Mesendoderm (in vitro differentiated cells): ENCODE data around the gene HAGH.

Source experiments
- DNase-seq: peaks from one replicate; pipeline ENCODE4 v3.0.0; 2013
- H2AK5ac ChIP-seq: 2 replicates; pipeline ENCODE4 v1.6.1; 2013; ENCODE audit warnings: low read length, inconsistent platforms
- H2BK120ac ChIP-seq: 2 replicates; pipeline ENCODE4 v1.6.1; 2013; ENCODE audit warnings: low read depth, mild to moderate bottlenecking, low read length, moderate library complexity, mixed read lengths
- H2BK15ac ChIP-seq: replicated peaks from 2 replicates; pipeline ENCODE4 v1.6.1; 2013; ENCODE audit warnings: low read depth, mild to moderate bottlenecking, moderate library complexity
- H2BK5ac ChIP-seq: 2 replicates; pipeline ENCODE4 v1.6.1; 2013; ENCODE audit warnings: low read length, inconsistent platforms
- H3K18ac ChIP-seq: 2 replicates; pipeline ENCODE4 v1.6.1; 2013; ENCODE audit warnings: mild to moderate bottlenecking, low read length, mixed read lengths
- H3K23ac ChIP-seq: one replicate; pipeline ENCODE4 v1.6.1; 2013; ENCODE audit warnings: low read length
- H3K27ac ChIP-seq: 2 replicates; pipeline ENCODE4 v1.5.1; 2013; ENCODE audit warnings: low read depth, mild to moderate bottlenecking, inconsistent platforms, low read length, moderate library complexity
- H3K27me3 ChIP-seq: 2 replicates; pipeline ENCODE4 v1.6.1; 2013; ENCODE audit warnings: low read length, control low read depth, mild to moderate bottlenecking, inconsistent platforms; ENCODE audit not compliant: insufficient read depth, poor library complexity
- H3K36me3 ChIP-seq: 2 replicates; pipeline ENCODE4 v1.6.1; 2013; ENCODE audit warnings: low read length, inconsistent platforms; ENCODE audit not compliant: control insufficient read depth, insufficient read depth
- H3K4ac ChIP-seq: one replicate; pipeline ENCODE4 v1.6.1; 2013; ENCODE audit warnings: low read depth, mild to moderate bottlenecking, low read length, moderate library complexity
- H3K4me1 ChIP-seq: 2 replicates; pipeline ENCODE4 v1.6.1; 2013; ENCODE audit warnings: low read depth, low read length, inconsistent platforms; ENCODE audit not compliant: control insufficient read depth
- H3K4me2 ChIP-seq: 2 replicates; pipeline ENCODE4 v1.6.1; 2013; ENCODE audit warnings: low read length
- H3K4me3 ChIP-seq: 2 replicates; pipeline ENCODE4 v1.5.1; 2013; ENCODE audit warnings: mild to moderate bottlenecking, low read length
- H3K56ac ChIP-seq: one replicate; pipeline ENCODE4 v1.6.1; 2013; ENCODE audit warnings: low read length
- H3K79me1 ChIP-seq: 2 replicates; pipeline ENCODE4 v1.6.1; 2013; ENCODE audit warnings: low read length, inconsistent platforms
- H3K79me2 ChIP-seq: 2 replicates; pipeline ENCODE4 v1.6.1; 2013; ENCODE audit warnings: mild to moderate bottlenecking, low read length; ENCODE audit not compliant: control insufficient read depth, insufficient read depth
- H3K9ac ChIP-seq: 2 replicates; pipeline ENCODE4 v1.6.1; 2013; ENCODE audit warnings: low read length, inconsistent platforms
- H4K5ac ChIP-seq: one replicate; pipeline ENCODE4 v1.6.1; 2013; ENCODE audit warnings: low read length
- H4K8ac ChIP-seq: one replicate; pipeline ENCODE4 v1.6.1; 2013; ENCODE audit warnings: low read depth, mild to moderate bottlenecking, control low read depth, low read length, moderate library complexity
- WGBS: extraction: QIAGEN DNeasy Blood & Tissue Kit; methylation state at CpG from one replicate; pipeline ENCODE4 v1.1.7; 2013; ENCODE audit warnings: low lambda C conversion rate, missing lambda C conversion rate; ENCODE audit not compliant: insufficient coverage; ENCODE audit errors: extremely low coverage; 5-methylcytosine and 5-hydroxymethylcytosine counted together

HAGH gene

GRCh38 chr16:1786242-1787055, 40.2 kb downstream of the HAGH start:
- Histone ChIP-seq H3K23ac (no peak overlapping the region), H3K4me1 (no peaks in the 10 kb centered on the region), H3K56ac (no peak overlapping the region), H2AK5ac (no peak overlapping the region), H4K8ac (no peak overlapping the region), H2BK5ac (no peak overlapping the region), H2BK120ac (no peak overlapping the region), H3K79me2 (peaks cover 22% of the 10 kb centered on the region), H3K9ac (no peak overlapping the region), H3K18ac (no peak overlapping the region), H2BK15ac (no peak overlapping the region), H3K36me3 (peaks cover 2% of the 10 kb centered on the region), H4K5ac (no peak overlapping the region), H3K4me2 (no peak overlapping the region), H3K27me3 (no peaks in the 10 kb centered on the region), H3K4me3 (no peak overlapping the region), H3K4ac (no peak overlapping the region), H3K79me1 (peaks cover 13% of the 10 kb centered on the region), H3K27ac (no peak overlapping the region)
- DNase-seq: no peak
- no CpG with 5 or more reads among the region's 51 CpGs for WGBS

- H3K4me2 ChIP-seq: no peak overlapping the region
- no peak overlapping the region for H2AK5ac ChIP-seq
- no peaks in the 10 kb centered on the region for H3K27me3 ChIP-seq
- no peak overlapping the region for H2BK120ac ChIP-seq
- no peak overlapping the region for H2BK5ac ChIP-seq
- peaks cover 13% of the 10 kb centered on the region for H3K79me1 ChIP-seq
- no peak for DNase-seq
- H2BK15ac ChIP-seq: no peak overlapping the region
- no peak overlapping the region for H4K8ac ChIP-seq
- no CpG with 5 or more reads among the region's 14 CpGs for WGBS
- no peak overlapping the region for H4K5ac ChIP-seq
- no peak overlapping the region for H3K18ac ChIP-seq
- H3K36me3 ChIP-seq: peaks cover 2% of the 10 kb centered on the region
- H3K9ac ChIP-seq: no peak overlapping the region
- no peaks in the 10 kb centered on the region for H3K4me1 ChIP-seq
- no peak overlapping the region for H3K27ac ChIP-seq
- no peak overlapping the region for H3K56ac ChIP-seq
- peaks cover 22% of the 10 kb centered on the region for H3K79me2 ChIP-seq
- no peak overlapping the region for H3K4ac ChIP-seq
- H3K23ac ChIP-seq: no peak overlapping the region
- no peak overlapping the region for H3K4me3 ChIP-seq
Observed at GRCh38 chr16:1785846-1786170, 40.8 kb downstream of the HAGH start.

- no peaks in the 10 kb centered on the region for H3K27me3 ChIP-seq
- H2AK5ac ChIP-seq: no peak overlapping the region
- H2BK120ac ChIP-seq: no peak overlapping the region
- H3K4me2 ChIP-seq: no peak overlapping the region
- no peak overlapping the region for H3K18ac ChIP-seq
- H3K79me1 ChIP-seq: peaks cover 13% of the 10 kb centered on the region
- H2BK15ac ChIP-seq: no peak overlapping the region
- no CpG with 5 or more reads among the region's 26 CpGs for WGBS
- H3K79me2 ChIP-seq: peaks cover 22% of the 10 kb centered on the region
- no peak overlapping the region for H3K27ac ChIP-seq
- H2BK5ac ChIP-seq: no peak overlapping the region
- H4K5ac ChIP-seq: no peak overlapping the region
- no peak overlapping the region for H4K8ac ChIP-seq
- no peak overlapping the region for H3K4me3 ChIP-seq
- no peak overlapping the region for H3K56ac ChIP-seq
- no peaks in the 10 kb centered on the region for H3K4me1 ChIP-seq
- no peak for DNase-seq
- no peak overlapping the region for H3K4ac ChIP-seq
- H3K23ac ChIP-seq: no peak overlapping the region
- H3K9ac ChIP-seq: no peak overlapping the region
- peaks cover 2% of the 10 kb centered on the region for H3K36me3 ChIP-seq
Observed at GRCh38 chr16:1784977-1785845, 41.4 kb downstream of the HAGH start.

- Histone ChIP-seq H3K4ac (peak within 1 kb of the TSS; percentile 19), H2BK15ac (no peak within 1 kb of the TSS)
Observed at GRCh38 chr16:1782408-1783264, 44.0 kb downstream of the HAGH start, which contains the start of the genes NUBP2 and SPSB3. Gene NUBP2, plus strand, starts transcription at chr16:1782960. Its CDS starts 61 bp downstream, at chr16:1783021. Gene SPSB3, minus strand, starts transcription at chr16:1782571. Its CDS starts 1,088 bp downstream, at chr16:1781483.

GRCh38 chr16:1781758-1782407, 44.7 kb downstream of the HAGH start:
- Histone ChIP-seq H2AK5ac (no peak overlapping the region), H3K4me3 (peak overlapping the region; percentile 73), H3K4me1 (no peaks in the 10 kb centered on the region), H3K18ac (no peak overlapping the region), H3K79me1 (peaks cover 10% of the 10 kb centered on the region), H3K79me2 (peaks cover 20% of the 10 kb centered on the region), H2BK5ac (no peak overlapping the region), H3K36me3 (no peaks in the 10 kb centered on the region), H3K27ac (no peak overlapping the region), H3K4ac (peak overlapping the region; percentile 19), H3K27me3 (no peaks in the 10 kb centered on the region), H2BK120ac (no peak overlapping the region), H3K9ac (peak overlapping the region; percentile 81), H3K23ac (no peak overlapping the region), H4K8ac (no peak overlapping the region), H2BK15ac (no peak overlapping the region), H4K5ac (no peak overlapping the region), H3K4me2 (peak overlapping the region; percentile 88), H3K56ac (peak overlapping the region; percentile 88)
- no CpG with 5 or more reads among the region's 70 CpGs for WGBS
- peak; percentile 55 for DNase-seq

More at GRCh38 chr16:1782408-1783264, 44.0 kb downstream of the HAGH start, which contains the start of the genes NUBP2 and SPSB3:
- H3K79me2 ChIP-seq: peaks cover 22% of the 10 kb centered on the region
- H3K4me1 ChIP-seq: no peaks in the 10 kb centered on the region
- no peak within 1 kb of the TSS for H2BK120ac ChIP-seq
- H3K79me1 ChIP-seq: peaks cover 11% of the 10 kb centered on the region
- DNase-seq: peak; percentile 100
- H4K5ac ChIP-seq: no peak within 1 kb of the TSS
- H3K27ac ChIP-seq: no peak within 1 kb of the TSS
- H3K4me3 ChIP-seq: peak within 1 kb of the TSS; percentile 96
- no CpG with 5 or more reads among the region's 102 CpGs for WGBS
- peak within 1 kb of the TSS; percentile 88 for H3K4me2 ChIP-seq
- H3K36me3 ChIP-seq: peaks cover 2% of the 10 kb centered on the region
- no peaks in the 10 kb centered on the region for H3K27me3 ChIP-seq
- H4K8ac ChIP-seq: no peak within 1 kb of the TSS
- H2BK5ac ChIP-seq: no peak within 1 kb of the TSS
- H3K18ac ChIP-seq: no peak within 1 kb of the TSS
- no peak within 1 kb of the TSS for H2AK5ac ChIP-seq
- no peak within 1 kb of the TSS for H3K23ac ChIP-seq
- peak within 1 kb of the TSS; percentile 85 for H3K9ac ChIP-seq
- peak within 1 kb of the TSS; percentile 90 for H3K56ac ChIP-seq
